ENCODE data around the gene LYPD6B. TPM values are rescaled to one million over a fixed set of nuclear protein-coding genes. Genes with fewer than 3 reads are reported as not detected.

The LYPD6B gene
- total and polyA plus RNA-seq, 10 of the 15 experiments (the other 5 are each of a cell fraction or from before 2014, with no cell fraction given) = 1.0 to 6.6 (median 4.0) TPM

DNA sequence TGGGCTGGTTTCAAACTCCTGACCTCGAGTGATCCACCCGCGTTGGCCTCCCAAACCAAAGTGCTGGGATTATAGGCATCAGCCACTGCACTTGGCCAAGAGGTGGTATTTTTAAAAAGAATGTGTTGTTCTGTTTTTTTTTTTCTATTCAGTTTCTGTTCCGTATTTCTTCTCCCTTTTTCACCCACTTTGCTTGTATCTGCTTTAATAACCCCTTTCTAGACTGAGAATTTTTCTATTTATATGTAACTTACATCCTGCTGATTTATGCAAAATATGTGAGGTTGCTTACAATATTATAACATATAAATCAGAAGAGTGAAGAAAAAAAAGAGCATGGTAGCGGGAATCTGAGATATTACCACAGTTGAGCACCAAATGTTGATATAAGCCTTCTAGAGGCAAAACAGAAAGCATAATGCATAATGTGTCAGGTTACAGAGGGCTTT lies 17.2 kb upstream of the LYPD6B start (continued):
- TF ChIP-seq, protein P1, sequence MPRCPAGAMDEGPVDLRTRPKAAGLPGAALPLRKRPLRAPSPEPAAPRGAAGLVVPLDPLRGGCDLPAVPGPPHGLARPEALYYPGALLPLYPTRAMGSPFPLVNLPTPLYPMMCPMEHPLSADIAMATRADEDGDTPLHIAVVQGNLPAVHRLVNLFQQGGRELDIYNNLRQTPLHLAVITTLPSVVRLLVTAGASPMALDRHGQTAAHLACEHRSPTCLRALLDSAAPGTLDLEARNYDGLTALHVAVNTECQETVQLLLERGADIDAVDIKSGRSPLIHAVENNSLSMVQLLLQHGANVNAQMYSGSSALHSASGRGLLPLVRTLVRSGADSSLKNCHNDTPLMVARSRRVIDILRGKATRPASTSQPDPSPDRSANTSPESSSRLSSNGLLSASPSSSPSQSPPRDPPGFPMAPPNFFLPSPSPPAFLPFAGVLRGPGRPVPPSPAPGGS (IDR thresholded peaks at IDR 0.05; ENCODE audit: borderline replicate concordance, insufficient read depth, low read depth, low read length, poor library complexity, severe bottlenecking) = peak; percentile 42
- no peak for TF ChIP-seq SP1 (IDR thresholded peaks at IDR 0.05; ENCODE audit: low read depth, low read length)
- no peak for TF ChIP-seq SUZ12 (IDR thresholded peaks at IDR 0.05; ENCODE audit: unreplicated experiment)
- no peak for TF ChIP-seq E4F1 (IDR thresholded peaks at IDR 0.05; ENCODE audit: borderline replicate concordance, partially characterized antibody)
- no peak for TF ChIP-seq ZSCAN29 (IDR thresholded peaks at IDR 0.05)
- TF ChIP-seq EP300 (IDR thresholded peaks at IDR 0.05; ENCODE audit: borderline replicate concordance in 1 of 2, control insufficient read depth in 1 of 2, low read depth in 2 of 2, low read length in 2 of 2) = peak; percentile 73 to 75
- no peak for TF ChIP-seq NFXL1 (IDR thresholded peaks at IDR 0.05; ENCODE audit: borderline replicate concordance)
- no peak for TF ChIP-seq EZH2 (IDR thresholded peaks at IDR 0.05; ENCODE audit: borderline replicate concordance, control insufficient read depth, low read depth, low read length)
- peak in 1 of 2 experiments; percentile 44; a peak in 1 of 4 replicates for TF ChIP-seq CEBPB (IDR thresholded peaks at IDR 0.05; ENCODE audit: borderline replicate concordance in 1 of 2, low read depth in 2 of 2, low read length in 2 of 2)
- TF ChIP-seq NR2C2 (IDR thresholded peaks at IDR 0.05; ENCODE audit: borderline replicate concordance, control insufficient read depth, insufficient read length, low read depth) = no peak
- no peak for TF ChIP-seq PAX5 (IDR thresholded peaks at IDR 0.05; ENCODE audit: borderline replicate concordance, low read depth, low read length)
- TF ChIP-seq IKZF1 (conservative IDR thresholded peaks at IDR 0.05) = no peak; the same call in 1 of the 2 replicates
- TF ChIP-seq KAT2A (conservative IDR thresholded peaks at IDR 0.05; ENCODE audit: control insufficient read depth, low read depth, low read length) = no peak
- TF ChIP-seq BCL11A (IDR thresholded peaks at IDR 0.05; ENCODE audit: low read depth, low read length) = peak; percentile 53; the same call in 1 of the 2 replicates
- TF ChIP-seq RUNX3 (IDR thresholded peaks at IDR 0.05; ENCODE audit: low read length) = peak; percentile 77
- TF ChIP-seq CBFB (IDR thresholded peaks at IDR 0.05; ENCODE audit: low read depth) = no peak
- no peak for TF ChIP-seq ZBED1 (IDR thresholded peaks at IDR 0.05; ENCODE audit: borderline replicate concordance)
- TF ChIP-seq ZBTB4 (CRISPR knock-in tag; IDR thresholded peaks at IDR 0.05) = no peak
- TF ChIP-seq RELA (IDR thresholded peaks at IDR 0.05; ENCODE audit: borderline replicate concordance, partially characterized antibody) = no peak
- TF ChIP-seq SMAD5 (IDR thresholded peaks at IDR 0.05; ENCODE audit: low read depth) = no peak
- no peak for TF ChIP-seq SMC3 (IDR thresholded peaks at IDR 0.05; ENCODE audit: borderline replicate concordance, low read length)
- no peak for TF ChIP-seq NRF1 (conservative IDR thresholded peaks at IDR 0.05; ENCODE audit: low read depth, low read length)
- TF ChIP-seq TARDBP (IDR thresholded peaks at IDR 0.05; ENCODE audit: borderline replicate concordance) = no peak
- no peak for TF ChIP-seq CHD4 (IDR thresholded peaks at IDR 0.05)
